Measurements from ENCODE around the gene MAST2. TPM values are rescaled to one million over a fixed set of nuclear protein-coding genes. Genes with fewer than 3 reads are reported as not detected.
"Not testable (repeated sequence)": the region's sequence is repeated elsewhere in the genome, so short reads cannot be mapped to it uniquely, and the experiment has no call there.

The MAST2 gene
- total RNA-seq, 2 experiments from 2014 or later = 25.7 to 27.9 TPM

GRCh38 chr1:45928486-45929205 lies 125.2 kb downstream of the MAST2 start:
- Mint-ChIP-seq H3K4me1 (ENCODE audit: low read depth) (peaks cover 7% of the 10 kb centered on the region), H3K36me3 (ENCODE audit: low read depth) (no peaks in the 10 kb centered on the region), H3K27me3 (ENCODE audit: low read depth) (no peaks in the 10 kb centered on the region), H3K27ac (no peak overlapping the region), H3K4me3 (no peak overlapping the region), H3K9me3 (ENCODE audit: insufficient read depth) (no peaks in the 10 kb centered on the region)
- POLR2A ChIA-PET = no interaction called here
- CTCF ChIA-PET = no interaction called here
- ATAC-seq (no peak), DNase-seq (no peak)

GRCh38 chr1:45929257-45929687 lies 125.9 kb downstream of the MAST2 start:
- Mint-ChIP-seq H3K4me1 (ENCODE audit: low read depth) (peaks cover 7% of the 10 kb centered on the region), H3K27me3 (ENCODE audit: low read depth) (no peaks in the 10 kb centered on the region), H3K9me3 (ENCODE audit: insufficient read depth) (no peaks in the 10 kb centered on the region), H3K36me3 (ENCODE audit: low read depth) (no peaks in the 10 kb centered on the region), H3K4me3 (no peak overlapping the region), H3K27ac (no peak overlapping the region)
- ATAC-seq = no peak
- CTCF ChIA-PET = no interaction called here
- no peak for DNase-seq
- POLR2A ChIA-PET = no interaction called here

GRCh38 chr1:45930258-45931150 lies 127.1 kb downstream of the MAST2 start:
- Mint-ChIP-seq H3K9me3 (ENCODE audit: insufficient read depth) (no peaks in the 10 kb centered on the region), H3K4me3 (no peak overlapping the region), H3K36me3 (ENCODE audit: low read depth) (no peaks in the 10 kb centered on the region), H3K27me3 (ENCODE audit: low read depth) (no peaks in the 10 kb centered on the region), H3K27ac (no peak overlapping the region), H3K4me1 (ENCODE audit: low read depth) (peaks cover 7% of the 10 kb centered on the region)
- CTCF ChIA-PET = no interaction called here
- POLR2A ChIA-PET = no interaction called here
- no peak for DNase-seq
- ATAC-seq = no peak

GRCh38 chr1:45932205-45932604 lies 128.8 kb downstream of the MAST2 start:
- H3K4me1 Mint-ChIP-seq (ENCODE audit: low read depth); H3K27me3 Mint-ChIP-seq (ENCODE audit: low read depth); H3K36me3 Mint-ChIP-seq (ENCODE audit: low read depth); H3K4me3 Mint-ChIP-seq; H3K9me3 Mint-ChIP-seq (ENCODE audit: insufficient read depth); H3K27ac Mint-ChIP-seq; POLR2A ChIA-PET; ATAC-seq; DNase-seq: not testable (repeated sequence)
- CTCF ChIA-PET = interaction anchor here (0.7 kb wide), 1 partner anchor 1605 kb away, joined by 3 read pairs; no protein-coding TSS in a partner anchor

GRCh38 chr1:45934947-45935346 lies 131.5 kb downstream of the MAST2 start:
- H3K9me3 Mint-ChIP-seq (ENCODE audit: insufficient read depth) = no peaks in the 10 kb centered on the region
- H3K36me3 Mint-ChIP-seq (ENCODE audit: low read depth) = no peaks in the 10 kb centered on the region
- POLR2A ChIA-PET = no interaction called here
- CTCF ChIA-PET = no interaction called here
- ATAC-seq (no peak), DNase-seq (no peak)
- H3K27me3 Mint-ChIP-seq (ENCODE audit: low read depth) = no peaks in the 10 kb centered on the region
- H3K4me1 Mint-ChIP-seq (ENCODE audit: low read depth) = no peaks in the 10 kb centered on the region
- no peak overlapping the region for H3K27ac Mint-ChIP-seq
- no peak overlapping the region for H3K4me3 Mint-ChIP-seq

- Mint-ChIP-seq H3K27me3 (ENCODE audit: low read depth) (no peaks in the 10 kb centered on the region), H3K36me3 (ENCODE audit: low read depth) (peaks cover 1% of the 10 kb centered on the region), H3K27ac (no peak overlapping the region), H3K9me3 (ENCODE audit: insufficient read depth) (no peaks in the 10 kb centered on the region), H3K4me3 (no peak overlapping the region), H3K4me1 (ENCODE audit: low read depth) (no peaks in the 10 kb centered on the region)
- ChIA-PET POLR2A (no interaction called here), CTCF (no interaction called here)
- ATAC-seq (no peak), DNase-seq (no peak)
These were observed 134.6 kb downstream of the MAST2 start for GRCh38 chr1:45938029-45938428.

GRCh38 chr1:45942411-45942810 lies 139.0 kb downstream of the MAST2 start:
- ATAC-seq = no peak
- CTCF ChIA-PET = no interaction called here
- Mint-ChIP-seq H3K27ac (no peak overlapping the region), H3K9me3 (ENCODE audit: insufficient read depth) (no peaks in the 10 kb centered on the region), H3K36me3 (ENCODE audit: low read depth) (peaks cover 4% of the 10 kb centered on the region), H3K4me1 (ENCODE audit: low read depth) (no peaks in the 10 kb centered on the region), H3K27me3 (ENCODE audit: low read depth) (no peaks in the 10 kb centered on the region), H3K4me3 (no peak overlapping the region)
- no peak for DNase-seq
- POLR2A ChIA-PET = no interaction called here

- ATAC-seq (no peak), DNase-seq (no peak)
- H3K36me3 Mint-ChIP-seq (ENCODE audit: low read depth) = peaks cover 4% of the 10 kb centered on the region
- no peak overlapping the region for H3K4me3 Mint-ChIP-seq
- H3K9me3 Mint-ChIP-seq (ENCODE audit: insufficient read depth) = no peaks in the 10 kb centered on the region
- no peaks in the 10 kb centered on the region for H3K4me1 Mint-ChIP-seq (ENCODE audit: low read depth)
- no peaks in the 10 kb centered on the region for H3K27me3 Mint-ChIP-seq (ENCODE audit: low read depth)
- ChIA-PET CTCF (no interaction called here), POLR2A (no interaction called here)
- H3K27ac Mint-ChIP-seq = no peak overlapping the region
These were observed 139.8 kb downstream of the MAST2 start for GRCh38 chr1:45943185-45943584.

GRCh38 chr1:45945426-45945825 lies 142.0 kb downstream of the MAST2 start:
- Mint-ChIP-seq H3K4me3 (no peak overlapping the region), H3K27me3 (ENCODE audit: low read depth) (no peaks in the 10 kb centered on the region), H3K36me3 (ENCODE audit: low read depth) (peaks cover 4% of the 10 kb centered on the region), H3K4me1 (ENCODE audit: low read depth) (no peaks in the 10 kb centered on the region), H3K27ac (no peak overlapping the region), H3K9me3 (ENCODE audit: insufficient read depth) (no peaks in the 10 kb centered on the region)
- ChIA-PET CTCF (no interaction called here), POLR2A (no interaction called here)
- no peak for ATAC-seq
- no peak for DNase-seq

- H3K27ac Mint-ChIP-seq; H3K9me3 Mint-ChIP-seq (ENCODE audit: insufficient read depth); CTCF ChIA-PET; H3K27me3 Mint-ChIP-seq (ENCODE audit: low read depth); POLR2A ChIA-PET; H3K36me3 Mint-ChIP-seq (ENCODE audit: low read depth); DNase-seq; ATAC-seq; H3K4me1 Mint-ChIP-seq (ENCODE audit: low read depth); H3K4me3 Mint-ChIP-seq: not testable (repeated sequence)
These were observed 146.1 kb downstream of the MAST2 start for GRCh38 chr1:45949462-45949861.

- POLR2A ChIA-PET = no interaction called here
- CTCF ChIA-PET = no interaction called here
- H3K4me1 Mint-ChIP-seq (ENCODE audit: low read depth) = no peaks in the 10 kb centered on the region
These were observed 148.7 kb downstream of the MAST2 start for GRCh38 chr1:45952072-45952471.

GRCh38 chr1:45953934-45954847 lies 150.8 kb downstream of the MAST2 start:
- ATAC-seq (no peak), DNase-seq (no peak)
- H3K36me3 Mint-ChIP-seq (ENCODE audit: low read depth) = no peaks in the 10 kb centered on the region
- no peaks in the 10 kb centered on the region for H3K4me1 Mint-ChIP-seq (ENCODE audit: low read depth)
- no peak overlapping the region for H3K27ac Mint-ChIP-seq
- ChIA-PET CTCF (no interaction called here), POLR2A (no interaction called here)
- no peak overlapping the region for H3K4me3 Mint-ChIP-seq
- H3K27me3 Mint-ChIP-seq (ENCODE audit: low read depth) = no peaks in the 10 kb centered on the region
- H3K9me3 Mint-ChIP-seq (ENCODE audit: insufficient read depth) = no peaks in the 10 kb centered on the region

More at GRCh38 chr1:45952072-45952471, 148.7 kb downstream of the MAST2 start:
- H3K36me3 Mint-ChIP-seq (ENCODE audit: low read depth) = no peaks in the 10 kb centered on the region
- ATAC-seq (no peak), DNase-seq (no peak)
- H3K27me3 Mint-ChIP-seq (ENCODE audit: low read depth) = no peaks in the 10 kb centered on the region
- H3K9me3 Mint-ChIP-seq (ENCODE audit: insufficient read depth) = no peaks in the 10 kb centered on the region
- H3K27ac Mint-ChIP-seq = no peak overlapping the region
- no peak overlapping the region for H3K4me3 Mint-ChIP-seq
